HEK293T (cell line): ENCODE results near the gene SDHC.
"Not testable (repeated sequence)": the region's sequence is repeated elsewhere in the genome, so short reads cannot be mapped to it uniquely, and the experiment has no call there.

Experiments used
- CTCF ChIA-PET: fragments of 350-600 bp; formaldehyde crosslinking; extraction: SDS; loops from one replicate; lab custom pipeline; 2021; ENCODE audit warnings: antibody characterized with exemption, inconsistent platforms; lab: Yijun Ruan, JAX
- POLR2A ChIA-PET: fragments of 350-600 bp; formaldehyde crosslinking; extraction: SDS; loops from one replicate; lab custom pipeline; 2020; ENCODE audit warnings: antibody characterized with exemption, inconsistent platforms; lab: Yijun Ruan, JAX
- DNase-seq: peaks from one replicate; pipeline ENCODE4 v3.0.0; 2012; ENCODE audit warnings: mixed read lengths; ENCODE audit errors: extremely low spot score
- ARNT ChIP-seq: fragments of 450-650 bp; IDR thresholded peaks from 2 replicates; pipeline ENCODE4 v1.6.1; 2017; ENCODE audit warnings: mild to moderate bottlenecking
- BHLHE40 ChIP-seq: fragments of 450-650 bp; IDR thresholded peaks from 2 replicates; pipeline ENCODE4 v1.6.1; 2016; ENCODE audit warnings: mild to moderate bottlenecking, moderate library complexity, borderline replicate concordance
- CTBP1 ChIP-seq: fragments of 450-650 bp; IDR thresholded peaks from 2 replicates; pipeline ENCODE4 v1.6.1; 2016; ENCODE audit warnings: borderline replicate concordance
- ELF4 ChIP-seq: fragments of 450-650 bp; IDR thresholded peaks from 2 replicates; pipeline ENCODE4 v1.6.1; 2017; ENCODE audit warnings: antibody characterized with exemption
- FOXA1 ChIP-seq: fragments of 450-650 bp; IDR thresholded peaks from 2 replicates; pipeline ENCODE4 v1.6.1; 2016; ENCODE audit warnings: mild to moderate bottlenecking
- FOXK2 ChIP-seq: fragments of 450-650 bp; IDR thresholded peaks from 2 replicates; pipeline ENCODE4 v1.6.1; 2016; ENCODE audit warnings: mild to moderate bottlenecking
- FOXM1 ChIP-seq: fragments of 450-650 bp; IDR thresholded peaks from 2 replicates; pipeline ENCODE4 v1.6.1; 2017; ENCODE audit warnings: mild to moderate bottlenecking, borderline replicate concordance
- HDGF ChIP-seq: fragments of 450-650 bp; IDR thresholded peaks from 2 replicates; pipeline ENCODE4 v1.6.1; 2017; ENCODE audit warnings: antibody characterized with exemption, borderline replicate concordance
- L3MBTL2 ChIP-seq: fragments of 450-650 bp; conservative IDR thresholded peaks from 2 replicates; pipeline ENCODE4 v1.6.1; 2016; ENCODE audit warnings: mild to moderate bottlenecking
- LEF1 ChIP-seq: fragments of 450-650 bp; IDR thresholded peaks from 2 replicates; pipeline ENCODE4 v1.6.1; 2017; ENCODE audit warnings: mild to moderate bottlenecking, borderline replicate concordance
- NFRKB ChIP-seq: fragments of 450-650 bp; IDR thresholded peaks from 2 replicates; pipeline ENCODE4 v1.6.1; 2016; ENCODE audit warnings: mild to moderate bottlenecking, moderate library complexity
- SP1 ChIP-seq: fragments of 450-650 bp; IDR thresholded peaks from 2 replicates; pipeline ENCODE4 v1.6.1; 2017
- SUZ12 ChIP-seq: fragments of 450-650 bp; IDR thresholded peaks from 2 replicates; pipeline ENCODE4 v1.6.1; 2016; ENCODE audit warnings: mild to moderate bottlenecking
- TARDBP ChIP-seq: fragments of 450-650 bp; IDR thresholded peaks from 2 replicates; pipeline ENCODE4 v1.6.1; 2016
- ZNF384 ChIP-seq: fragments of 450-650 bp; IDR thresholded peaks from 2 replicates; pipeline ENCODE4 v1.6.1; 2016
- TF ChIP-seq, protein P1 (sequence below): fragments of 450-650 bp; IDR thresholded peaks from 2 replicates; pipeline ENCODE4 v1.6.1; 2016

The SDHC gene

DNA sequence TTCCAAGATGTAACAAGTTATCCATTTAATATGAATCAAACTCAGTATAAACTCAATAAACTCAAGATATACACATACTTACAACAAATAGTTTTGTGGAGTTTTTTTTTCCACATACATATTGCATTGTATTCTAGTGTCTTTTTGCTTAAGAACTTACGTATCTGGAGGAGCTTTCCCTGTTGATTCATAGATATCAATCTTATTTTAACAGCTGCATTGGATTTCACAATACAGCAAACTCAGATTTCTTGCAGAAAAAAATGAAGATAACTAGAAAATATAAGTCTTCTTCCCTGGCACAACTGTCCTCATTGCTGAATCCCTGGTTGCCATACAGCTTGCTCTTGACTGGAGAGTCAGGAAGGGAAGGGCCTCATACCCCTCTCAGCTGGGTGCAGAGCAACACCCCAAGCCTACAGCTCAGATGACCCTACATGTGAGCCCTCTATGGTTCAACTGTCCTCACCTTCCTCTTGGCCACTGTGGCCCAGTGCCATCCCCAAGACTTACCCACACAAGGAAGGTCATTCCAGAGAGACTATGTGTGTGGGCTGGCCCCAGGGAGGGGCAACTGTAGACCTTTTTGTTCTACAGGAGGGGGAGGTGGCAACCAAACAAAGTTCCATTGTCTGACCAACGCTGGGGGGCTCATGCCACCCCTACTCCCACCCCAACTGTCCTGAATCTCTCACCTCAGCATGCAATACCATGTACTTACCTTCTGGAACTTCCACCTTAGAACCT is 6.1 kb upstream of the SDHC start:
- TF ChIP-seq FOXK2 (no peak), BHLHE40 (no peak), HDGF (no peak), TARDBP (no peak), SP1 (no peak), LEF1 (no peak), L3MBTL2 (no peak), NFRKB (no peak), FOXA1 (no peak), ZNF384 (no peak), ELF4 (no peak), SUZ12 (no peak), CTBP1 (no peak), ARNT (no peak), FOXM1 (no peak)
- TF ChIP-seq, protein P1, sequence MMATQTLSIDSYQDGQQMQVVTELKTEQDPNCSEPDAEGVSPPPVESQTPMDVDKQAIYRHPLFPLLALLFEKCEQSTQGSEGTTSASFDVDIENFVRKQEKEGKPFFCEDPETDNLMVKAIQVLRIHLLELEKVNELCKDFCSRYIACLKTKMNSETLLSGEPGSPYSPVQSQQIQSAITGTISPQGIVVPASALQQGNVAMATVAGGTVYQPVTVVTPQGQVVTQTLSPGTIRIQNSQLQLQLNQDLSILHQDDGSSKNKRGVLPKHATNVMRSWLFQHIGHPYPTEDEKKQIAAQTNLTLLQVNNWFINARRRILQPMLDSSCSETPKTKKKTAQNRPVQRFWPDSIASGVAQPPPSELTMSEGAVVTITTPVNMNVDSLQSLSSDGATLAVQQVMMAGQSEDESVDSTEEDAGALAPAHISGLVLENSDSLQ = no peak
- ChIA-PET CTCF (interaction anchor here (1.2 kb wide), 1 partner anchor 17 kb away, joined by 3 read pairs; no protein-coding TSS in a partner anchor), POLR2A (no interaction called here)
- no peak for DNase-seq

DNA sequence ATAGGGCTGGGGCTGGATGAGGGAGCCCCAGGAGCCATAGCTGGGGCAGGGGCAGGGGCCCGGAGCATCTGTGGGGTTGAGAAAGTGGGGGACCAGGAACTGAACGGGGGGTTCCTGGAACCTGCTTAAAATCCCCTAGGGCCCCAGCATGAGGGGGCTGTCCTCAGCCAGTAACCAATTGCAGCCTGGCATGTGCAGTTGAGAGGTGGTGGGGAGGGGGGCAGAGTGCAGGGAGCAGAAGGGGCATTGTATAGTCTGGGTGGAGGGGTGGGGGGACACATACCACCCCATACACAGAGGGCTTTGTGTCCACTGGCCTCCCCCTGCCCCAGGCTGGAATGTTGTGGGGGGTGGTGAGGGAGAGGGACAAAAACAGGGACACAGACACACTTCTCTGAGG is 4.3 kb upstream of the SDHC start, which contains the start of gene MPZ:
Gene MPZ, minus strand, starts transcription at position 101 of the 400 bp plus-strand sequence. Its CDS starts 63 bp downstream, at position 38.
- ChIA-PET CTCF (no interaction called here), POLR2A (interaction anchor here (1.4 kb wide), 1 partner anchor 108 kb away, joined by 4 read pairs; the partner anchor contains the start of gene NDUFS2)
- DNase-seq = no peak
- no peak for TF ChIP-seq CTBP1
- no peak for TF ChIP-seq FOXM1
- TF ChIP-seq FOXA1 = no peak
- TF ChIP-seq L3MBTL2 = no peak
- TF ChIP-seq SP1 = no peak
- no peak for TF ChIP-seq HDGF
- no peak for TF ChIP-seq FOXK2
- TF ChIP-seq, protein P1 = no peak
- TF ChIP-seq ZNF384 = no peak
- TF ChIP-seq SUZ12 = no peak
- TF ChIP-seq ELF4 = no peak
- TF ChIP-seq NFRKB = no peak
- no peak for TF ChIP-seq TARDBP
- no peak for TF ChIP-seq LEF1
- TF ChIP-seq ARNT = no peak
- no peak for TF ChIP-seq BHLHE40

DNA sequence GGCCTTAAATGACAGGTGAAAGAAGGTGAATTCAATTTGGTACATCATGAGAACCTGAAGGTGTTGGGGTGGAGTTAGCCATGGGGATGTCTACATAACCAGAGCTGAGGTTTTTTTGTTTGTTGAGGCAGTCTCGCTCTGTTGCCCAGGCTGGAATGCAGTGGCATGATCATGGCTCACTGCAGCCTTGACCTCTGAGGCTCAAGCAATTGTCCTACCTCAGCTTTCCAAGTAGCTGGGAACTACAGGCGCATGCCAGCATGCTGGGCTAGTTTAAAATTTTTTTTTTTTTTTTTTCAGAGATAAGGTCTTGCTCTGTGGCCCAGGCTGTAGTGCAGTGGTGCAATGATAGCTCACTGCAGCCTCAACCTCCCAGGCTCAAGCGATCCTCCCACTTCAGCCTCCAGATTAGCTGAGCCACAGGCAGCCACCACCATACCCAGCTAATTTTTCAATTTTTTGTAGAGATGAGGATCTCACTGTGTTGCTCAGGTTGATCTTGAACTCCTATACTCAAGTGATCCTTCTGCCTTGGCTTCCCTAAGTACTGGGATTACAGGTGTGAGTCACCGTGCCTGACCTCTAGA is 2.5 kb upstream of the SDHC start:
- ChIA-PET POLR2A (no interaction called here), CTCF (interaction anchor here (0.8 kb wide), 1 partner anchor 113 kb away, joined by 4 read pairs; no protein-coding TSS in a partner anchor)
- DNase-seq = no peak
- TF ChIP-seq, protein P1 = no peak
- no peak for TF ChIP-seq ELF4
- TF ChIP-seq CTBP1 = no peak
- no peak for TF ChIP-seq NFRKB
- TF ChIP-seq FOXM1 = no peak
- TF ChIP-seq L3MBTL2 = no peak
- TF ChIP-seq SP1 = no peak
- no peak for TF ChIP-seq TARDBP
- no peak for TF ChIP-seq LEF1
- TF ChIP-seq BHLHE40 = no peak
- no peak for TF ChIP-seq ARNT

DNA sequence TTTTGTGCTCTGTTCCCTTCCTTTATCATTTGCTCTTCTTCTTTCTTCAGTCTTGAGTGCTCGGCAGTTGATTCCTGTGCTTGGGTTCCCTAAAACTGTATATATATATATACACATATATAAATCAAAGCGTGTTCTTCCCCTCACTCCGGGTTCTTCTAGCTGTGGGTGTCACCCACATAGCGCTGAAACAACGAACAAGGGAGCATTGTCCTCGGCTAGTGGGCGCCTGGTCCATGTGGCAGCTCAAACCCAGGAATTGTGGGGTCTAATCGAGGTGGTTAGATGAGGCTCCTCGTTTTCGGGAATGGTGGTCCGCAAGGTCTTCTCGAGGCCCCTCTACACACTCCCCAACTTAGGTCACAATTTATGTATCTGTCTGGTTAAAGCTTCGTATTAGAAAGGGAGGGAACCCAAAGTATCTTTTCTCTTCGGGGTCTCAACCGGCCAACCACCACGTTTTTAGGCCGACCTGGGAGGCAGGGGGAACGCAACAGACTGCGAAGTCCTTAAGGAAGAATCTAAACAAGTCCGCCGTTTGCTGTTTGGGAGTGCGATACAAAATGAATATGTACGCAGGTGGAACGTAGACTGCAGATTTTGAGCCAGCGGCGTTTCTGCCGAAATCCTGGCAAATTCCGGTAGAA is 504 bp upstream of the SDHC start:
- no peak for DNase-seq
- ChIA-PET POLR2A (interaction anchor here (0.6 to 2.0 kb wide), 15 partner anchors 10 to 292 kb away, joined by 3 to 6 read pairs (median 3); partner anchors contain the start of genes F11R, NDUFS2 and PPOX), CTCF (no interaction called here)
- peak; percentile 89 for TF ChIP-seq L3MBTL2
- TF ChIP-seq SP1 = no peak

DNA sequence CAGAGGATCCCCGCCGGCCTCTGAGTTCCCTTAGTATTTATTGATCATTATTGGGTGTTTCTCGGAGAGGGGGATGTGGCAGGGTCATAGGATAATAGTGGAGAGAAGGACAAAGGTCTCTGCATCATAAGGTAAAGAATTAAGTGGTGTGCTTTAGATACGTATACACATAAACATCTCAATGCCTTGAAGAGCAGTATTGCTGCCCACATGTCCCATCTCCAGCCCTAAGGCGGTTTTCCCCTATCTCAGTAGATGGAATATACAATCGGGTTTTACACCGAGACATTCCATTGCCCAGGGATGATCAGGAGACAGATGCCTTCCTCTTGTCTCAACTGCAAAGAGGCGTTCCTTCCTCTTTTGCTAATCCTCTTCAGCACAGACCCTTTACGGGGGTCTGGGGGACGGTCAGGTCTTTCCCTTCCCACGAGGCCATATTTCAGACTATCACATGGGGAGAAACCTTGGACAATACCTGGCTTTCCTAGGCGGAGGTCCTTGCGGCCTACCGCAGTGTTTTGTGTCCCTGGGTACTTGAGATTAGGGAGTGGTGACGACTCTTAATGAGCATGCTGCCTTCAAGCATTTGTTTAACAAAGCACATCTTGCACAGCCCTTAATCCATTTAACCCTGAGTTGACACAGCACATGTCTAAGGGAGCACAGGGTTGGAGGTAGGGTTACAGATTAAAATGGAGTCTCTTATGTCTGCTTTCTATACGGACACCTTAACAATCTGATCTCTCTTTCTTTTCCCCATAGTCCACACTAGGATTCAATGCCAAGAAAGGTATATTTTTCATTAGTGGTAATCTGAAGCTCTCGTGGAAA is 1.9 kb downstream of the SDHC start:
- DNase-seq, POLR2A ChIA-PET, CTCF ChIA-PET: not testable (repeated sequence)
